Upper lobe of right lung (tissue), 1 donor: ENCODE results near the gene CFAP69. TPM values are rescaled to one million over a fixed set of nuclear protein-coding genes. Genes with fewer than 3 reads are reported as not detected.
A peak's percentile ranks its signal among the peaks of the same experiment; 100 is the strongest.

Experiments used
- ATAC-seq: fragments of 200-7000 bp; cut with Tn5 transposase; one replicate; pipeline ENCODE4 v1.9.1; 2020; ENCODE audit warnings: mild to moderate bottlenecking, moderate library complexity
- DNase-seq: peaks from one replicate; pipeline ENCODE4 v3.0.0-alpha.2; 2020
- H3K27ac ChIP-seq: fragments of 200-600 bp; one replicate; pipeline ENCODE4 v1.8.0; 2022
- H3K27me3 ChIP-seq: fragments of 200-600 bp; one replicate; pipeline ENCODE4 v1.8.0; 2022; ENCODE audit warnings: mild to moderate bottlenecking
- H3K36me3 ChIP-seq: fragments of 200-600 bp; one replicate; pipeline ENCODE4 v1.8.0; 2022
- H3K4me1 ChIP-seq: fragments of 200-600 bp; one replicate; pipeline ENCODE4 v1.8.0; 2022
- H3K4me3 ChIP-seq: fragments of 200-600 bp; one replicate; pipeline ENCODE4 v1.8.0; 2022; ENCODE audit warnings: mild to moderate bottlenecking
- H3K9me3 ChIP-seq: fragments of 200-600 bp; one replicate; pipeline ENCODE4 v1.8.0; 2022
- CTCF ChIP-seq: fragments of 200-600 bp; IDR thresholded peaks from one replicate; pipeline ENCODE4 v1.8.0; 2022; ENCODE audit warnings: antibody characterized with exemption
- intact Hi-C: fragments of 100-400 bp; cut with DNase I; formaldehyde crosslinking; loops from one replicate; pipeline ENCODE4 v1.11.0; 2022
- long read RNA-seq: library from polyadenylated mRNA; unstranded; transcript quantifications from one replicate; pipeline ENCODE4 v2.0.0, GENCODE V29; 2021
- total RNA-seq: library from RNA; stranded (reverse); fragmentation: NEBNext Ultra II Directional; extraction: Animal tissue kit (Norgen Biotek cat#: 25700); gene quantifications from one replicate; pipeline ENCODE4 v1.2.1, GENCODE V29; 2021
- donor health status: DM: no; HTN: yes; CAD: no; lungs with severe emphysema.

The CFAP69 gene, protein sequence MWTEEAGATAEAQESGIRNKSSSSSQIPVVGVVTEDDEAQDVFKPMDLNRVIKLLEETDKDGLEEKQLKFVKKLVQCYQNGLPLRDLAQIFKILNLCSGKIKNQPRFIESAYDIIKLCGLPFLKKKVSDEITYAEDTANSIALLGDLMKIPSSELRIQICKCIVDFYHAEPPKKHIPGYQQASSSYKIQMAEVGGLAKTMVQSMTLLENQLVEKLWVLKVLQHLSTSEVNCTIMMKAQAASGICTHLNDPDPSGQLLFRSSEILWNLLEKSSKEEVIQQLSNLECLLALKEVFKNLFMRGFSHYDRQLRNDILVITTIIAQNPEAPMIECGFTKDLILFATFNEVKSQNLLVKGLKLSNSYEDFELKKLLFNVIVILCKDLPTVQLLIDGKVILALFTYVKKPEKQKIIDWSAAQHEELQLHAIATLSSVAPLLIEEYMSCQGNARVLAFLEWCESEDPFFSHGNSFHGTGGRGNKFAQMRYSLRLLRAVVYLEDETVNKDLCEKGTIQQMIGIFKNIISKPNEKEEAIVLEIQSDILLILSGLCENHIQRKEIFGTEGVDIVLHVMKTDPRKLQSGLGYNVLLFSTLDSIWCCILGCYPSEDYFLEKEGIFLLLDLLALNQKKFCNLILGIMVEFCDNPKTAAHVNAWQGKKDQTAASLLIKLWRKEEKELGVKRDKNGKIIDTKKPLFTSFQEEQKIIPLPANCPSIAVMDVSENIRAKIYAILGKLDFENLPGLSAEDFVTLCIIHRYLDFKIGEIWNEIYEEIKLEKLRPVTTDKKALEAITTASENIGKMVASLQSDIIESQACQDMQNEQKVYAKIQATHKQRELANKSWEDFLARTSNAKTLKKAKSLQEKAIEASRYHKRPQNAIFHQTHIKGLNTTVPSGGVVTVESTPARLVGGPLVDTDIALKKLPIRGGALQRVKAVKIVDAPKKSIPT
- 3.0 TPM for total RNA-seq
- long read RNA-seq, partial matches to known transcripts, result 0 of 3 reads
- long read RNA-seq, other reads (novel, unspliced or antisense), result 2 of 3 reads

- H3K9me3 ChIP-seq, result no peaks in the 10 kb centered on the region
- no peaks in the 10 kb centered on the region for H3K36me3 ChIP-seq
- H3K27ac ChIP-seq, result peak within 1 kb of the TSS; percentile 74
- DNase-seq (peak; percentile 95), ATAC-seq (peak; percentile 99)
- no peaks in the 10 kb centered on the region for H3K27me3 ChIP-seq
- H3K4me1 ChIP-seq, result peaks cover 10% of the 10 kb centered on the region
- TF ChIP-seq CTCF, result peak; percentile 16
- H3K4me3 ChIP-seq, result peak within 1 kb of the TSS; percentile 89
- intact Hi-C loops, result no loop called here
These were observed at the start of gene CFAP69 for GRCh38 chr7:90244909-90245851. Gene CFAP69 (plus strand): TSS chr7:90245174. CDS start chr7:90245425, 251 bp downstream.

DNA sequence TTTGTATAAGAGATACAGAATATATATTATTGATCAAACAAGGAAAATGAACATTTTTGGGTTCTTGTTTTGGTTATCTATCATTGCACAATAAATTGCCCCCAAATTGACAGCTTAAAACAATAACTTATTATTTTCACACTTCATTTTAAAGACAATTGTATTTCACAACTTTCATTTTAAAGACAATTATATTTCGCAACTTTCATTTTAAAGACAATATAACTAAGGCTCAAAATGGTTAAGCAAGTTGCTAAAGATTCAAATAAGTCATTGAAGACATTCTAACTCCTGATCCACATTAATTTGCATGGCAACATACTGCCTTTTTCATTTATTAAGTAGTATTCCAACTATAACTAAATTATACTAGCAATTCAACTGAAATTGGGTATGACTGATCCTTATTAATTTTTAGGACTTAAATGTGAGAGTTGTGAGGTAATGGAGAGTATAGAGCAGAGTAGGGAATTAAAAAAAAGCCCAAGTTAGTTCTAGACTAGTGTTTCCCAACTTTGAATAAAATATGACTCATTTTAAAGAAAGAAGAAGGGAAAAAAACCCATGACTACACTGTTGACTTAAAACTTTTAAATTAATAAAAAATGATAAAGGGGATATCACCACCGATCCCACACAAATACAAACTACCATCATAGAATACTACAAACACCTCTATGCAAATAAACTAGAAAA lies 43.3 kb upstream of the CFAP69 start:
- intact Hi-C loops, result no loop called here
- Histone ChIP-seq H3K4me3 (no peak overlapping the region), H3K27ac (no peak overlapping the region), H3K36me3 (no peaks in the 10 kb centered on the region), H3K27me3 (no peaks in the 10 kb centered on the region), H3K9me3 (no peaks in the 10 kb centered on the region), H3K4me1 (no peaks in the 10 kb centered on the region)
- no peak for TF ChIP-seq CTCF
- DNase-seq, result no peak
- ATAC-seq, result no peak

- Histone ChIP-seq H3K27ac (no peak overlapping the region), H3K36me3 (no peaks in the 10 kb centered on the region), H3K4me1 (no peaks in the 10 kb centered on the region), H3K27me3 (peaks cover 16% of the 10 kb centered on the region), H3K9me3 (no peaks in the 10 kb centered on the region), H3K4me3 (no peak overlapping the region)
- no peak for TF ChIP-seq CTCF
- DNase-seq (no peak), ATAC-seq (no peak)
- intact Hi-C loops, result no loop called here
These were observed 37.0 kb upstream of the CFAP69 start for GRCh38 chr7:90207956-90208355.

DNA sequence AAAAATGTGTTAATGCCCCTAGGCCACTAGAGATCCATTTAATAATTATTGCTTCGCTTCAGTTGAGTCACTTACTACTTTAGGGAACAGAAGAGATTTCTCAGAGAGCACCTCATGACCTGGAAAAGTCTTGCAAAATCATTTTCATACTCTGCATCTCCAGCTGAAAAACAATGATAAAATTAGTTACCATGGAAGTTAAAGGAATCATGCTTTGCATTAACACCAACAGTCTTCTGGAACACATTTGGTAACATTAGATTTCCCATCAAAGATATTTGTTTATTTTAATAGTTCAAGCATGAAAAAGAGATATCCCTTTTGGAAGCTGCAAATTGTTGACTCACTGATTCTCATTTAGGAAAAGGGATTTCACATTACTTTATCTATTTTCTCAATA lies 35.2 kb upstream of the CFAP69 start:
- no peak overlapping the region for H3K4me3 ChIP-seq
- DNase-seq (no peak), ATAC-seq (no peak)
- H3K36me3 ChIP-seq, result no peaks in the 10 kb centered on the region
- no peaks in the 10 kb centered on the region for H3K4me1 ChIP-seq
- peaks cover 16% of the 10 kb centered on the region for H3K27me3 ChIP-seq
- H3K27ac ChIP-seq, result peak overlapping the region; percentile 87
- H3K9me3 ChIP-seq, result no peaks in the 10 kb centered on the region
- intact Hi-C loops, result no loop called here
- TF ChIP-seq CTCF, result no peak
